Esophagus (tissue), 2 donors: ENCODE results near the gene ZFYVE28. TPM values are rescaled to one million over a fixed set of nuclear protein-coding genes. Genes with fewer than 3 reads are reported as not detected.
"Not testable (repeated sequence)": the region's sequence is repeated elsewhere in the genome, so short reads cannot be mapped to it uniquely, and the experiment has no call there.

ENCODE experiments used
- H3K27ac ChIP-seq, 2 donors: one replicate each; pipeline ENCODE4 v1.5.1; 2013; ENCODE audit warnings: low read depth in 2 of 2, mild to moderate bottlenecking in 2 of 2, inconsistent platforms in 1 of 2, low read length in 1 of 2, moderate library complexity in 1 of 2
- H3K27me3 ChIP-seq, 2 donors: one replicate each; pipeline ENCODE4 v1.6.1; 2013; ENCODE audit warnings: low read length in 2 of 2, control low read depth in 1 of 2, mild to moderate bottlenecking in 1 of 2; ENCODE audit not compliant: insufficient read depth in 2 of 2, control insufficient read depth in 1 of 2
- H3K36me3 ChIP-seq, 2 donors: one replicate each; pipeline ENCODE4 v1.6.1; 2013; ENCODE audit warnings: low read length in 1 of 2; ENCODE audit not compliant: control insufficient read depth in 2 of 2, insufficient read depth in 2 of 2
- H3K4me1 ChIP-seq, 2 donors: one replicate each; pipeline ENCODE4 v1.6.1; 2013; ENCODE audit warnings: low read length in 1 of 2; ENCODE audit not compliant: control insufficient read depth in 2 of 2, insufficient read depth in 2 of 2
- H3K4me3 ChIP-seq, 2 donors: one replicate each; pipeline ENCODE4 v1.5.1; 2013; ENCODE audit warnings: low read length in 2 of 2, mild to moderate bottlenecking in 2 of 2, low read depth in 1 of 2, moderate library complexity in 1 of 2
- H3K9me3 ChIP-seq, 2 donors: one replicate each; pipeline ENCODE4 v1.6.1; 2013; ENCODE audit warnings: mild to moderate bottlenecking in 2 of 2, low read depth in 1 of 2, low read length in 1 of 2, moderate library complexity in 1 of 2; ENCODE audit not compliant: control insufficient read depth in 2 of 2, insufficient read depth in 1 of 2
- WGBS, 2 donors: extraction: QIAGEN DNeasy Blood & Tissue Kit; methylation state at CpG; one replicate each; pipeline ENCODE4 v1.1.7; 2013; 5-methylcytosine and 5-hydroxymethylcytosine counted together
- polyA plus RNA-seq, 2 donors: library from polyadenylated mRNA; stranded (reverse); fragments of 200-250 nt; gene quantifications; one replicate each; pipeline ENCODE4 v1.2.3, GENCODE V29; 2013
- donor health status: healthy with polysubstance abuse.
- donor health status: Bipolar disorder and iron deficiency.

Gene ZFYVE28
- polyA plus RNA-seq, 2 donors = 5.2 to 5.4 TPM

- Histone ChIP-seq H3K27ac (no peak overlapping the region), H3K4me1 (no peaks in the 10 kb centered on the region), H3K36me3 (no peaks in the 10 kb centered on the region), H3K27me3 (no peaks in the 10 kb centered on the region), H3K9me3 (no peaks in the 10 kb centered on the region), H3K4me3 (no peak overlapping the region)
- 96% methylated on average over 9 of the region's 9 CpGs for WGBS, 2 donors
Observed at GRCh38 chr4:2277956-2278355, 140.5 kb downstream of the ZFYVE28 start.

- Histone ChIP-seq H3K27me3 (no peaks in the 10 kb centered on the region), H3K4me1 (no peaks in the 10 kb centered on the region), H3K36me3 (no peaks in the 10 kb centered on the region), H3K9me3 (no peaks in the 10 kb centered on the region), H3K27ac (no peak overlapping the region), H3K4me3 (no peak overlapping the region)
- 95% methylated on average over 30 of the region's 30 CpGs for WGBS, 2 donors
Observed at GRCh38 chr4:2276581-2277325, 141.7 kb downstream of the ZFYVE28 start.

- H3K4me1 ChIP-seq = no peaks in the 10 kb centered on the region
- H3K36me3 ChIP-seq = no peaks in the 10 kb centered on the region
- H3K27ac ChIP-seq = no peak overlapping the region
- H3K4me3 ChIP-seq = no peak overlapping the region
- no peaks in the 10 kb centered on the region for H3K27me3 ChIP-seq
- H3K9me3 ChIP-seq = no peaks in the 10 kb centered on the region
- WGBS, 2 donors = 94 to 95% methylated on average over 44 of the region's 44 CpGs
Observed at GRCh38 chr4:2275546-2276251, 142.7 kb downstream of the ZFYVE28 start.

- not testable (repeated sequence) for H3K4me3 ChIP-seq, H3K27ac ChIP-seq, H3K9me3 ChIP-seq, H3K36me3 ChIP-seq, H3K27me3 ChIP-seq, H3K4me1 ChIP-seq
- WGBS, 2 donors = 94 to 97% methylated on average over 10 of the region's 10 CpGs
Observed at GRCh38 chr4:2275044-2275397, 143.4 kb downstream of the ZFYVE28 start.

GRCh38 chr4:2274320-2275043, 144.0 kb downstream of the ZFYVE28 start:
- Histone ChIP-seq H3K27ac (no peak overlapping the region), H3K9me3 (no peaks in the 10 kb centered on the region), H3K36me3 (no peaks in the 10 kb centered on the region), H3K4me1 (no peaks in the 10 kb centered on the region), H3K4me3 (no peak overlapping the region), H3K27me3 (no peaks in the 10 kb centered on the region)
- WGBS, 2 donors = 87% methylated on average over 21 of the region's 21 CpGs

GRCh38 chr4:2273657-2274319, 144.7 kb downstream of the ZFYVE28 start:
- no peaks in the 10 kb centered on the region for H3K36me3 ChIP-seq
- 80 to 82% methylated on average over 23 to 24 of the region's 24 CpGs for WGBS, 2 donors
- no peak overlapping the region for H3K4me3 ChIP-seq
- no peaks in the 10 kb centered on the region for H3K9me3 ChIP-seq
- no peaks in the 10 kb centered on the region for H3K27me3 ChIP-seq
- H3K4me1 ChIP-seq = no peaks in the 10 kb centered on the region
- H3K27ac ChIP-seq = no peak overlapping the region

- Histone ChIP-seq H3K27ac (no peak overlapping the region), H3K4me1 (no peaks in the 10 kb centered on the region), H3K27me3 (no peaks in the 10 kb centered on the region), H3K9me3 (no peaks in the 10 kb centered on the region), H3K36me3 (no peaks in the 10 kb centered on the region), H3K4me3 (no peak overlapping the region)
- WGBS, 2 donors = 76 to 83% methylated on average over 12 to 15 of the region's 15 CpGs
Observed at GRCh38 chr4:2273221-2273620, 145.2 kb downstream of the ZFYVE28 start.

- 83 to 88% methylated on average over 6 of the region's 6 CpGs for WGBS, 2 donors
- H3K4me1 ChIP-seq = no peaks in the 10 kb centered on the region
- H3K27me3 ChIP-seq = no peaks in the 10 kb centered on the region
- H3K4me3 ChIP-seq = no peak overlapping the region
- H3K36me3 ChIP-seq = no peaks in the 10 kb centered on the region
- no peaks in the 10 kb centered on the region for H3K9me3 ChIP-seq
- H3K27ac ChIP-seq = no peak overlapping the region
Observed at GRCh38 chr4:2272828-2273120, 145.7 kb downstream of the ZFYVE28 start.

- H3K27me3 ChIP-seq = no peaks in the 10 kb centered on the region
- H3K4me1 ChIP-seq = no peaks in the 10 kb centered on the region
- H3K9me3 ChIP-seq = no peaks in the 10 kb centered on the region
- H3K27ac ChIP-seq = no peak overlapping the region
- no peak overlapping the region for H3K4me3 ChIP-seq
- WGBS, 2 donors = 89 to 90% methylated on average over 25 of the region's 25 CpGs
- H3K36me3 ChIP-seq = no peaks in the 10 kb centered on the region
Observed at GRCh38 chr4:2272026-2272827, 146.2 kb downstream of the ZFYVE28 start.
